ENCODE data around the gene TXNRD2. TPM values are rescaled to one million over a fixed set of nuclear protein-coding genes. Genes with fewer than 3 reads are reported as not detected.

The TXNRD2 gene
- total RNA-seq, 2 donors from 2014 or later = 22.3 to 29.5 TPM

GRCh38 chr22:19902245-19902715, 39.3 kb downstream of the TXNRD2 start:
- no peak overlapping the region for H3K9ac ChIP-seq (ENCODE audit: low read depth in 2 of 2, low read length in 2 of 2)
- no peaks in the 10 kb centered on the region for H3K36me3 ChIP-seq
- H3K9me3 ChIP-seq = no peaks in the 10 kb centered on the region
- no peak overlapping the region for H3K27ac ChIP-seq
- DNase-seq = no peak
- no peak overlapping the region for H3K4me3 ChIP-seq
- intact Hi-C loops (cut with DNase I) = no loop called here
- H3K4me1 ChIP-seq = no peaks in the 10 kb centered on the region
- no peak for TF ChIP-seq CTCF (IDR thresholded peaks at IDR 0.05)
- no peaks in the 10 kb centered on the region for H3K27me3 ChIP-seq

GRCh38 chr22:19901577-19902244, 39.9 kb downstream of the TXNRD2 start:
- no peaks in the 10 kb centered on the region for H3K36me3 ChIP-seq
- no peak overlapping the region for H3K27ac ChIP-seq
- intact Hi-C loops (cut with DNase I) = no loop called here
- H3K27me3 ChIP-seq = no peaks in the 10 kb centered on the region
- no peak overlapping the region for H3K9ac ChIP-seq (ENCODE audit: low read depth in 2 of 2, low read length in 2 of 2)
- DNase-seq = no peak
- H3K9me3 ChIP-seq = no peaks in the 10 kb centered on the region
- TF ChIP-seq CTCF (IDR thresholded peaks at IDR 0.05) = no peak
- H3K4me3 ChIP-seq = no peak overlapping the region
- H3K4me1 ChIP-seq = no peaks in the 10 kb centered on the region

- no peak overlapping the region for H3K9ac ChIP-seq (ENCODE audit: low read depth in 2 of 2, low read length in 2 of 2)
- no peaks in the 10 kb centered on the region for H3K36me3 ChIP-seq
- no peak for TF ChIP-seq CTCF (IDR thresholded peaks at IDR 0.05)
- H3K27ac ChIP-seq = no peak overlapping the region
- no peaks in the 10 kb centered on the region for H3K4me1 ChIP-seq
- intact Hi-C loops (cut with DNase I) = no loop called here
- no peaks in the 10 kb centered on the region for H3K27me3 ChIP-seq
- no peak overlapping the region for H3K4me3 ChIP-seq
- no peaks in the 10 kb centered on the region for H3K9me3 ChIP-seq
- DNase-seq = peak; percentile 80
Measured at GRCh38 chr22:19900707-19901436, 40.7 kb downstream of the TXNRD2 start.

- no peak for TF ChIP-seq CTCF (IDR thresholded peaks at IDR 0.05)
- Histone ChIP-seq H3K27me3 (no peaks in the 10 kb centered on the region), H3K36me3 (no peaks in the 10 kb centered on the region), H3K9ac (ENCODE audit: low read depth in 2 of 2, low read length in 2 of 2) (no peak overlapping the region), H3K4me1 (no peaks in the 10 kb centered on the region), H3K9me3 (no peaks in the 10 kb centered on the region), H3K27ac (no peak overlapping the region), H3K4me3 (no peak overlapping the region)
- intact Hi-C loops (cut with DNase I) = no loop called here
- DNase-seq = no peak
Measured at GRCh38 chr22:19898831-19899567, 42.6 kb downstream of the TXNRD2 start.

- H3K9ac ChIP-seq (ENCODE audit: low read depth in 2 of 2, low read length in 2 of 2) = no peak overlapping the region
- intact Hi-C loops (cut with DNase I) = no loop called here
- no peaks in the 10 kb centered on the region for H3K36me3 ChIP-seq
Measured at GRCh38 chr22:19898145-19898544, 43.5 kb downstream of the TXNRD2 start.

More at GRCh38 chr22:19898145-19898544, 43.5 kb downstream of the TXNRD2 start:
- Histone ChIP-seq H3K4me3 (no peak overlapping the region), H3K9me3 (no peaks in the 10 kb centered on the region), H3K4me1 (no peaks in the 10 kb centered on the region), H3K27ac (no peak overlapping the region), H3K27me3 (no peaks in the 10 kb centered on the region)
- TF ChIP-seq CTCF (IDR thresholded peaks at IDR 0.05) = no peak
- no peak for DNase-seq
